ENCODE measurements around the gene PRMT7.

DNA sequence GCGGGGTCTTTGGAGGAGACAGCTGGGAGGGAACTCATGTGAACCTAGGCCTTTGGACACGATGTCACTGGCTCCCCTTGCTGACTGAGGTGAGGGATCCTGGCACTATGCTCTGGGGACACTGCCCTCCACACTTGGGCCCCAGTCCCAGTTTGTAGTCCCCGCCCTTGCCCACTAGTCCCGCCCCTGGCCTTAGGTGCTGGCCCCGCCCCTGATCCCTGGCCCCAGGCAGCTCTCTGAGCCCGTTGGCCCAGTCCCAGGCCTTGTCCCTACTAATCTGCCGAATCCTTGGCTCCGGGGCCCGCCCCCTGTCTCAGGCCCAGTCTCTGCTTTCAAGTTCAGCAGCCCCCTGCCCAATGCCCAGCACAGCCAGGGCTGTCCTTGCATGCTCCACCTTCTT is 76.5 kb downstream of the PRMT7 start:
- TF ChIP-seq, protein P1, sequence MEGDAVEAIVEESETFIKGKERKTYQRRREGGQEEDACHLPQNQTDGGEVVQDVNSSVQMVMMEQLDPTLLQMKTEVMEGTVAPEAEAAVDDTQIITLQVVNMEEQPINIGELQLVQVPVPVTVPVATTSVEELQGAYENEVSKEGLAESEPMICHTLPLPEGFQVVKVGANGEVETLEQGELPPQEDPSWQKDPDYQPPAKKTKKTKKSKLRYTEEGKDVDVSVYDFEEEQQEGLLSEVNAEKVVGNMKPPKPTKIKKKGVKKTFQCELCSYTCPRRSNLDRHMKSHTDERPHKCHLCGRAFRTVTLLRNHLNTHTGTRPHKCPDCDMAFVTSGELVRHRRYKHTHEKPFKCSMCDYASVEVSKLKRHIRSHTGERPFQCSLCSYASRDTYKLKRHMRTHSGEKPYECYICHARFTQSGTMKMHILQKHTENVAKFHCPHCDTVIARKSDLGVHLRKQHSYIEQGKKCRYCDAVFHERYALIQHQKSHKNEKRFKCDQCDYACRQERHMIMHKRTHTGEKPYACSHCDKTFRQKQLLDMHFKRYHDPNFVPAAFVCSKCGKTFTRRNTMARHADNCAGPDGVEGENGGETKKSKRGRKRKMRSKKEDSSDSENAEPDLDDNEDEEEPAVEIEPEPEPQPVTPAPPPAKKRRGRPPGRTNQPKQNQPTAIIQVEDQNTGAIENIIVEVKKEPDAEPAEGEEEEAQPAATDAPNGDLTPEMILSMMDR (IDR thresholded peaks at IDR 0.05; ENCODE audit: poor library complexity, severe bottlenecking) = no peak
- TF ChIP-seq, protein P2, sequence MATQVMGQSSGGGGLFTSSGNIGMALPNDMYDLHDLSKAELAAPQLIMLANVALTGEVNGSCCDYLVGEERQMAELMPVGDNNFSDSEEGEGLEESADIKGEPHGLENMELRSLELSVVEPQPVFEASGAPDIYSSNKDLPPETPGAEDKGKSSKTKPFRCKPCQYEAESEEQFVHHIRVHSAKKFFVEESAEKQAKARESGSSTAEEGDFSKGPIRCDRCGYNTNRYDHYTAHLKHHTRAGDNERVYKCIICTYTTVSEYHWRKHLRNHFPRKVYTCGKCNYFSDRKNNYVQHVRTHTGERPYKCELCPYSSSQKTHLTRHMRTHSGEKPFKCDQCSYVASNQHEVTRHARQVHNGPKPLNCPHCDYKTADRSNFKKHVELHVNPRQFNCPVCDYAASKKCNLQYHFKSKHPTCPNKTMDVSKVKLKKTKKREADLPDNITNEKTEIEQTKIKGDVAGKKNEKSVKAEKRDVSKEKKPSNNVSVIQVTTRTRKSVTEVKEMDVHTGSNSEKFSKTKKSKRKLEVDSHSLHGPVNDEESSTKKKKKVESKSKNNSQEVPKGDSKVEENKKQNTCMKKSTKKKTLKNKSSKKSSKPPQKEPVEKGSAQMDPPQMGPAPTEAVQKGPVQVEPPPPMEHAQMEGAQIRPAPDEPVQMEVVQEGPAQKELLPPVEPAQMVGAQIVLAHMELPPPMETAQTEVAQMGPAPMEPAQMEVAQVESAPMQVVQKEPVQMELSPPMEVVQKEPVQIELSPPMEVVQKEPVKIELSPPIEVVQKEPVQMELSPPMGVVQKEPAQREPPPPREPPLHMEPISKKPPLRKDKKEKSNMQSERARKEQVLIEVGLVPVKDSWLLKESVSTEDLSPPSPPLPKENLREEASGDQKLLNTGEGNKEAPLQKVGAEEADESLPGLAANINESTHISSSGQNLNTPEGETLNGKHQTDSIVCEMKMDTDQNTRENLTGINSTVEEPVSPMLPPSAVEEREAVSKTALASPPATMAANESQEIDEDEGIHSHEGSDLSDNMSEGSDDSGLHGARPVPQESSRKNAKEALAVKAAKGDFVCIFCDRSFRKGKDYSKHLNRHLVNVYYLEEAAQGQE (IDR thresholded peaks at IDR 0.05; ENCODE audit: borderline replicate concordance) = no peak
- TF ChIP-seq RAD21 (conservative IDR thresholded peaks at IDR 0.05) (no peak), EP300 (conservative IDR thresholded peaks at IDR 0.05; ENCODE audit: poor library complexity, severe bottlenecking) (no peak), EZH2 (IDR thresholded peaks at IDR 0.05; ENCODE audit: borderline replicate concordance, insufficient read depth, low read length, poor library complexity, severe bottlenecking) (no peak), POLR2AphosphoS5 (IDR thresholded peaks at IDR 0.05) (no peak), MXI1 (conservative IDR thresholded peaks at IDR 0.05; ENCODE audit: poor library complexity, severe bottlenecking) (no peak), TAF1 (IDR thresholded peaks at IDR 0.05; ENCODE audit: low read depth) (no peak)
